ENCODE data around the gene FOXP4. TPM values are rescaled to one million over a fixed set of nuclear protein-coding genes. Genes with fewer than 3 reads are reported as not detected.

Gene FOXP4
- total RNA-seq, 1 donor from 2014 or later: 22.4 TPM

DNA sequence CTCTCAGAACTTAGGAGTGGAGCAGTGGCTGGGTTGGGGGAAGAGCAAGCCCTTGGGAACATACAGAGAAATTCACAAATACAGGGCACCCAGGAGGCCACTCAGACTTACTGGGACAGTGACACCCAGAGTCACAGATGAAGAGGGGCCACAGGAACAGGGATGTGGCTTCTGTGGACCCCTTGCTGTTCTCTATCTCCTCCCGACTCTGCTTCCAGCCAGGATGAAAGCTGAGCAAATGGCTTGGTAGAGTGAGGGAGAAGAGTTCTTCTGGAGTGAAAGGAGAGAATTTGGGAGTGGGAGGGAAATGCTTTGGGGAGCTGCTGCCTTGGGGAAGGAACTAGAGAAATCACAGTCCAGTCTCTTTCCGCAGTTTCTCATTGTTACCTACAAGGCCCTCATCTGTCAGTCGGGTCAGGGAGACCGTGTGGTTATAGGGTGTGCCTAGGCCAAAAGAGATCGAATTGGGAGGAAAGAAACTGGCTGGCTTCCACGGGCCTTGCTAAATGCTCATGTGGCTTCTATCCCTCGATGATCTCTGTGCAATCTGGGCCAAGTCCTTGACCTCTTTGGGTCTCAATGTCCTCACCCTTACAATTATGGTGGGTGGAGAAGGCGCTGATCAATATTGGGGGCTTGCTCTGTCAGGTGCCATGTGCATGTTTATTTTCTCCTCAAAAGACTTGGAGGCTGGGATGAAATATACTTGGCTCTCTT lies 17.0 kb downstream of the FOXP4 start:
- no peak for DNase-seq (ENCODE audit: low read depth)
- Histone ChIP-seq H3K36me3 (ENCODE audit: control insufficient read depth, insufficient read depth, low read length) (peaks cover under 1% of the 10 kb centered on the region), H3K4me3 (ENCODE audit: low read depth, low read length) (no peak overlapping the region), H3K27me3 (ENCODE audit: control insufficient read depth, insufficient read depth, low read length) (no peaks in the 10 kb centered on the region)
- TF ChIP-seq, protein P1, sequence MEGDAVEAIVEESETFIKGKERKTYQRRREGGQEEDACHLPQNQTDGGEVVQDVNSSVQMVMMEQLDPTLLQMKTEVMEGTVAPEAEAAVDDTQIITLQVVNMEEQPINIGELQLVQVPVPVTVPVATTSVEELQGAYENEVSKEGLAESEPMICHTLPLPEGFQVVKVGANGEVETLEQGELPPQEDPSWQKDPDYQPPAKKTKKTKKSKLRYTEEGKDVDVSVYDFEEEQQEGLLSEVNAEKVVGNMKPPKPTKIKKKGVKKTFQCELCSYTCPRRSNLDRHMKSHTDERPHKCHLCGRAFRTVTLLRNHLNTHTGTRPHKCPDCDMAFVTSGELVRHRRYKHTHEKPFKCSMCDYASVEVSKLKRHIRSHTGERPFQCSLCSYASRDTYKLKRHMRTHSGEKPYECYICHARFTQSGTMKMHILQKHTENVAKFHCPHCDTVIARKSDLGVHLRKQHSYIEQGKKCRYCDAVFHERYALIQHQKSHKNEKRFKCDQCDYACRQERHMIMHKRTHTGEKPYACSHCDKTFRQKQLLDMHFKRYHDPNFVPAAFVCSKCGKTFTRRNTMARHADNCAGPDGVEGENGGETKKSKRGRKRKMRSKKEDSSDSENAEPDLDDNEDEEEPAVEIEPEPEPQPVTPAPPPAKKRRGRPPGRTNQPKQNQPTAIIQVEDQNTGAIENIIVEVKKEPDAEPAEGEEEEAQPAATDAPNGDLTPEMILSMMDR (IDR thresholded peaks at IDR 0.05; ENCODE audit: insufficient read depth, low read length, poor library complexity, severe bottlenecking): no peak

GRCh38 chr6:41564448-41565142 lies 18.4 kb downstream of the FOXP4 start:
- no peaks in the 10 kb centered on the region for H3K27me3 ChIP-seq (ENCODE audit: control insufficient read depth, insufficient read depth, low read length)
- no peak overlapping the region for H3K4me3 ChIP-seq (ENCODE audit: low read depth, low read length)
- TF ChIP-seq, protein P1 (IDR thresholded peaks at IDR 0.05; ENCODE audit: insufficient read depth, low read length, poor library complexity, severe bottlenecking): no peak
- H3K36me3 ChIP-seq (ENCODE audit: control insufficient read depth, insufficient read depth, low read length): peaks cover 1% of the 10 kb centered on the region
- no peak for DNase-seq (ENCODE audit: low read depth)

DNA sequence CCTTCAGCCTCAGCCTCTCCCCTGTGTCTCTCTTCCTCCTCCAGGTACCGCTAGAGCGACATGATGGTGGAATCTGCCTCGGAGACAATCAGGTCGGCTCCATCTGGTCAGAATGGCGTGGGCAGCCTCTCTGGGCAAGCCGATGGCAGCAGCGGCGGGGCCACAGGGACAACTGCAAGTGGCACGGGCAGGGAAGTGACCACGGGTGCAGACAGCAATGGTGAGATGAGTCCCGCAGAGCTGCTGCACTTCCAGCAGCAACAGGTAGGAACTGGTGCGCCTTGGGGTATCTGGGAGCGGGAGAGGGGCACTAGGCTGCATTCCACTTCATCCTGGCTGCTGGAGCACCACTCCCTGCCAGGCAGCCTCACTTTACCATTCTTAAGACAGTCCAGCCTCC lies 19.5 kb downstream of the FOXP4 start:
- H3K36me3 ChIP-seq (ENCODE audit: control insufficient read depth, insufficient read depth, low read length): peaks cover 1% of the 10 kb centered on the region
- no peak overlapping the region for H3K4me3 ChIP-seq (ENCODE audit: low read depth, low read length)
- TF ChIP-seq, protein P1 (IDR thresholded peaks at IDR 0.05; ENCODE audit: insufficient read depth, low read length, poor library complexity, severe bottlenecking): no peak
- no peaks in the 10 kb centered on the region for H3K27me3 ChIP-seq (ENCODE audit: control insufficient read depth, insufficient read depth, low read length)
- DNase-seq (ENCODE audit: low read depth): no peak

DNA sequence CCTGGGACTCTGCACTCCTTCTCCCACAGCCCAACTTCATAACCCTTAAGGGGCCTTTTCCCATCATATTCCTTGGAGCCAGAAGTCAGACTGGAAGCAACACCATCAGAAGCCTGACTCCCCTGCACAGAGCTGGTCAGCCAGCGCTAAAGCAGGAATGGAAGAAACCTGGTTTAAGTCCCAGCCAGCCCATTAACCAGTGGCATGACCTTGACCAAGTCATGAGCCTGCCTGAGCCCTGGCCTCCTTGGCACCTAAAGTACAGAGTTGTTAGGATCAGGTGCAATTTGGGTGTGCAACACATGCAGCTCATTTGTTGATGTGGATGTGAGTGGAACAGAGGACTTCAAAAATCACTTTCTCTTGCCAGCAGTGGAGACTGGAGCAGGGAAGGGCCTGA lies 20.8 kb downstream of the FOXP4 start:
- no peak overlapping the region for H3K4me3 ChIP-seq (ENCODE audit: low read depth, low read length)
- TF ChIP-seq, protein P1 (IDR thresholded peaks at IDR 0.05; ENCODE audit: insufficient read depth, low read length, poor library complexity, severe bottlenecking): no peak
- peaks cover 1% of the 10 kb centered on the region for H3K36me3 ChIP-seq (ENCODE audit: control insufficient read depth, insufficient read depth, low read length)
- no peak for DNase-seq (ENCODE audit: low read depth)
- H3K27me3 ChIP-seq (ENCODE audit: control insufficient read depth, insufficient read depth, low read length): no peaks in the 10 kb centered on the region

DNA sequence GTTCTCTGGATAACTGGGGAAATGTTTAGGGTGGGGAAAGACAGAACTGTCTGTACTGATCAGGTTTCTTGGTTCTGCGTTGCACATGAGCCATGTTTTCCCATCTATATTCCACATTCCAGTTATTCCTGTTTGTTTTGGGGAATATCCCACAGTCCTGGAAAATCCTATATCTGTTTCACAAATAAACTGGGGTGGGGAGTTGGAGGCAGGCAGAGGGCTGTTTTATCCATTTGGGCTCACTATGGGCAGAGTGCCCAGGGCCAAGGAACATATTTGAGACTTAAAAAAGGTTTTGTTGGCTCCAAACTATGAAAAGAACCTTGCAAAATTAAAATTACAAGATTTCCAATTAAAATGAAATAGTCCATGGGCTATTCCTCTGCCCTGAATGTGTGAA lies 21.5 kb downstream of the FOXP4 start:
- TF ChIP-seq, protein P1 (IDR thresholded peaks at IDR 0.05; ENCODE audit: insufficient read depth, low read length, poor library complexity, severe bottlenecking): no peak
- Histone ChIP-seq H3K4me3 (ENCODE audit: low read depth, low read length) (no peak overlapping the region), H3K27me3 (ENCODE audit: control insufficient read depth, insufficient read depth, low read length) (no peaks in the 10 kb centered on the region), H3K36me3 (ENCODE audit: control insufficient read depth, insufficient read depth, low read length) (peaks cover 1% of the 10 kb centered on the region)
- DNase-seq (ENCODE audit: low read depth): no peak
